Measurements from ENCODE around the gene POGLUT2.
"Not testable (repeated sequence)": the region's sequence is repeated elsewhere in the genome, so short reads cannot be mapped to it uniquely, and the experiment has no call there.

POGLUT2 gene

GRCh38 chr13:102781591-102781990 lies 17.2 kb downstream of the POGLUT2 start:
- TF ChIP-seq, protein P1, sequence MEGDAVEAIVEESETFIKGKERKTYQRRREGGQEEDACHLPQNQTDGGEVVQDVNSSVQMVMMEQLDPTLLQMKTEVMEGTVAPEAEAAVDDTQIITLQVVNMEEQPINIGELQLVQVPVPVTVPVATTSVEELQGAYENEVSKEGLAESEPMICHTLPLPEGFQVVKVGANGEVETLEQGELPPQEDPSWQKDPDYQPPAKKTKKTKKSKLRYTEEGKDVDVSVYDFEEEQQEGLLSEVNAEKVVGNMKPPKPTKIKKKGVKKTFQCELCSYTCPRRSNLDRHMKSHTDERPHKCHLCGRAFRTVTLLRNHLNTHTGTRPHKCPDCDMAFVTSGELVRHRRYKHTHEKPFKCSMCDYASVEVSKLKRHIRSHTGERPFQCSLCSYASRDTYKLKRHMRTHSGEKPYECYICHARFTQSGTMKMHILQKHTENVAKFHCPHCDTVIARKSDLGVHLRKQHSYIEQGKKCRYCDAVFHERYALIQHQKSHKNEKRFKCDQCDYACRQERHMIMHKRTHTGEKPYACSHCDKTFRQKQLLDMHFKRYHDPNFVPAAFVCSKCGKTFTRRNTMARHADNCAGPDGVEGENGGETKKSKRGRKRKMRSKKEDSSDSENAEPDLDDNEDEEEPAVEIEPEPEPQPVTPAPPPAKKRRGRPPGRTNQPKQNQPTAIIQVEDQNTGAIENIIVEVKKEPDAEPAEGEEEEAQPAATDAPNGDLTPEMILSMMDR (IDR thresholded peaks at IDR 0.05; ENCODE audit: low read depth, low read length, missing control alignments) = no peak
- no peak overlapping the region for H3K27ac ChIP-seq
- no peaks in the 10 kb centered on the region for H3K27me3 ChIP-seq (replicated peaks)
- H3K36me3 ChIP-seq (replicated peaks) = peaks cover 3% of the 10 kb centered on the region
- in situ Hi-C loops (cut with HindIII; ENCODE audit: low pct_ligation_motif_present, low sequenced_read_pairs) = no loop called here
- no peak for DNase-seq
- no peak overlapping the region for H3K4me3 ChIP-seq (ENCODE audit: low read depth, low read length)

DNA sequence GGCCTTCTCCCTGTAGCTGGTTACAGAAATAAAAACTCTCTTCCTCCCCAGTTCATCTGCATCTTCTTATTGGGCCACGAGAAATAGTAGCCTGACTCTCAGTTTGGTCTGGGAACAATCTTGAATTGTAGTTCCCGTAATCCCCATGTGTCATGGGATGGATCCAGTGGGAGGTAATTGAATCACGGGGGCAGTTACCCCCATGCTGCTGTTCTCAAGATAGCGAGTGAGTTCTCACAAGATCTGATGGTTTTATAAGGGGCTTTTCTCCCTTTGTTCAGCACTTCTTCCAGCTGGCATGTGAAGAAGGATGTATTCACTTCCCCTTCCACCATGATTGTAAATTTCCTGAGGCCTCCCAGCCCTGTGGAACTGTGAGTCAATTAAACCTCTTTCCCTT lies 18.1 kb downstream of the POGLUT2 start:
- H3K27ac ChIP-seq; in situ Hi-C loops (cut with HindIII; ENCODE audit: low pct_ligation_motif_present, low sequenced_read_pairs); H3K36me3 ChIP-seq (replicated peaks); H3K27me3 ChIP-seq (replicated peaks); DNase-seq; H3K4me3 ChIP-seq (ENCODE audit: low read depth, low read length): not testable (repeated sequence)

GRCh38 chr13:102779436-102780159 lies 19.2 kb downstream of the POGLUT2 start:
- H3K36me3 ChIP-seq (replicated peaks) = no peaks in the 10 kb centered on the region
- no peak overlapping the region for H3K27ac ChIP-seq
- no peak for DNase-seq
- TF ChIP-seq, protein P1 (IDR thresholded peaks at IDR 0.05; ENCODE audit: low read depth, low read length, missing control alignments) = no peak
- no peak overlapping the region for H3K4me3 ChIP-seq (ENCODE audit: low read depth, low read length)
- in situ Hi-C loops (cut with HindIII; ENCODE audit: low pct_ligation_motif_present, low sequenced_read_pairs) = no loop called here
- no peaks in the 10 kb centered on the region for H3K27me3 ChIP-seq (replicated peaks)

- in situ Hi-C loops (cut with HindIII; ENCODE audit: low pct_ligation_motif_present, low sequenced_read_pairs) = no loop called here
- Histone ChIP-seq H3K27me3 (replicated peaks) (no peaks in the 10 kb centered on the region), H3K36me3 (replicated peaks) (no peaks in the 10 kb centered on the region), H3K27ac (no peak overlapping the region), H3K4me3 (ENCODE audit: low read depth, low read length) (no peak overlapping the region)
- DNase-seq = no peak
- TF ChIP-seq, protein P1 (IDR thresholded peaks at IDR 0.05; ENCODE audit: low read depth, low read length, missing control alignments) = no peak
Measured at GRCh38 chr13:102777736-102778135, 21.0 kb downstream of the POGLUT2 start.

- Histone ChIP-seq H3K36me3 (replicated peaks) (no peaks in the 10 kb centered on the region), H3K27ac (no peak overlapping the region), H3K4me3 (ENCODE audit: low read depth, low read length) (no peak overlapping the region), H3K27me3 (replicated peaks) (no peaks in the 10 kb centered on the region)
- TF ChIP-seq, protein P1 (IDR thresholded peaks at IDR 0.05; ENCODE audit: low read depth, low read length, missing control alignments) = no peak
- in situ Hi-C loops (cut with HindIII; ENCODE audit: low pct_ligation_motif_present, low sequenced_read_pairs) = no loop called here
- no peak for DNase-seq
Measured at GRCh38 chr13:102776271-102776670, 22.5 kb downstream of the POGLUT2 start.

DNA sequence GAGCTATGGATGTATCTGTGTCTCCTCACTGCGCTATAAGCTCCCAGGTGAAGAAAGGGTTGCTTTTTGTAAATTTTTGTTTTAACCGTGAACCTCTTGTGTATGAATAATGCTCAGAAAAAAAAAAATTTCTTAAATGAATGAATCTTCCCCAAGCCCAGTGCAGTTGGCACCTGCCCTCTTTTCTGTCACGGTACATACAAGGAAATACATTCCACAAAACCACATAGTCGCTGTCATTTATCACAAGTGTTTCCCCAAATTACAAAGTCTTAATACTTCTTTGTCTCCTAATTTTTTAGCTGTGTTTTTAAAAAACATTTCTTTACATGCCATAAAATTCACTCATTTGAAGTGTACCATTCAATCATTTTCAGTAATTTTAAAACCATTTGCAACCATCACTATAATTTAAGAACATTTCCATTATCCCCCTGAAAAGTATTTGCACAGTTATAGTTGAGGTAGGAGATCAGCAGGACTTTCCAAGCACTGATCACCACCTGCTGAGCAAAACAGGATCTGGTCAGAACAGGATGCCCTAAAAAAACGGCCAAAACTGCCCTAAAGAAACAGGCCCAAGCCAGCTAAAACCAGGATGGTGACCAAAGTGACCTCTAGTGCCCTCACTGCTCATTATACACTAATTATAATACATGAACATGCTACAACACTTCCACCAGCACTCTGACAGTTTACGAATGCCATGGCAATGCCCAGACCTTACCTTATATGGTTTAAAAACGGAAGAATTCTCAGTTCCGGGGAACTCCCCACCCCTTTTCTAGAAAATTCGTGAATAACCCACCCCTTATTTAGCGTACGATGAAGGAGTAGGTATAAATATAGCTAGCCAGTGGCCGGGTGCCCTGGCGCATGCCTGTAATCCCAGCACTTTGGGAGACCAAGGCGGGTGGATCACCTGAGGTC lies 23.9 kb downstream of the POGLUT2 start:
- no peak overlapping the region for H3K4me3 ChIP-seq (ENCODE audit: low read depth, low read length)
- TF ChIP-seq, protein P1 (IDR thresholded peaks at IDR 0.05; ENCODE audit: low read depth, low read length, missing control alignments) = no peak
- no peak overlapping the region for H3K27ac ChIP-seq

More for the DNA sequence above, 23.9 kb downstream of the POGLUT2 start:
- no peaks in the 10 kb centered on the region for H3K27me3 ChIP-seq (replicated peaks)
- H3K36me3 ChIP-seq (replicated peaks) = no peaks in the 10 kb centered on the region
- in situ Hi-C loops (cut with HindIII; ENCODE audit: low pct_ligation_motif_present, low sequenced_read_pairs) = no loop called here
- no peak for DNase-seq
